Skeletal muscle satellite cell (primary cell): ENCODE data around the gene NUDT3.
"Not testable (repeated sequence)": the region's sequence is repeated elsewhere in the genome, so short reads cannot be mapped to it uniquely, and the experiment has no call there.

Experiments
- H3K27me3 ChIP-seq: 2 replicates; pipeline ENCODE4 v1.7.0; 2013; ENCODE audit warnings: low read length; ENCODE audit not compliant: control insufficient read depth, insufficient read depth
- H3K36me3 ChIP-seq: 2 replicates; pipeline ENCODE4 v1.7.0; 2013; ENCODE audit warnings: mild to moderate bottlenecking, control low read depth, low read length; ENCODE audit not compliant: insufficient read depth
- H3K4me1 ChIP-seq: 2 replicates; pipeline ENCODE4 v1.7.0; 2013; ENCODE audit warnings: low read length; ENCODE audit not compliant: control insufficient read depth, insufficient read depth
- H3K4me2 ChIP-seq: 2 replicates; pipeline ENCODE4 v1.7.0; 2013; ENCODE audit warnings: mild to moderate bottlenecking, low read length
- H3K4me3 ChIP-seq: 2 replicates; pipeline ENCODE4 v1.7.0; 2013; ENCODE audit warnings: low read length
- H3K9ac ChIP-seq: 2 replicates; pipeline ENCODE4 v1.7.0; 2013; ENCODE audit warnings: mild to moderate bottlenecking, low read depth, low read length, moderate library complexity
- H3K9me3 ChIP-seq: replicated peaks from 2 replicates; pipeline ENCODE4 v1.7.0; 2013; ENCODE audit warnings: mild to moderate bottlenecking, control low read depth, low read length

Gene NUDT3

GRCh38 chr6:34423254-34423653 lies 30.8 kb upstream of the NUDT3 start:
- Histone ChIP-seq H3K27me3 (no peaks in the 10 kb centered on the region), H3K9ac (peak overlapping the region; percentile 0), H3K36me3 (peaks cover 59% of the 10 kb centered on the region), H3K4me3 (no peak overlapping the region), H3K4me1 (peaks cover 19% of the 10 kb centered on the region), H3K9me3 (no peaks in the 10 kb centered on the region), H3K4me2 (no peak overlapping the region)

DNA sequence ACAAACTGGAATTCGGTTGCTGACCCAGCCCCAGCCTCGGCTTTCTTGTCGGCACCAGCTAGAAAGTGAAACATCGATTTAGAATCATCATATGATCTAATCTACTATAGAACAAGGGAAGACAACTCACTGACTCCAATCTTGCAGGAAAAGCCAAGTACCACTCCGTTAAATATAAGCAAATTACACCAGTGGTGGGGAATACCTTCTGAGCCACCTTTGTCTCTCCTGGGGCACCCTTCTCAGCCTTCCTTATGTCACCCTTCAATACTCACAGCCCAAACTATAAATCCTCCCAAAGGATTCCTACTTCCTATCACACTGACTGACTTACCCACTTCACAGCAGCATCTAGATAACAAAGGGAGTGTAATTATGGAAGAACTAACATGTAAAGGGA lies 25.9 kb upstream of the NUDT3 start:
- Histone ChIP-seq H3K4me3 (no peak overlapping the region), H3K27me3 (no peaks in the 10 kb centered on the region), H3K4me2 (no peak overlapping the region), H3K4me1 (peaks cover 4% of the 10 kb centered on the region), H3K36me3 (peaks cover 67% of the 10 kb centered on the region), H3K9ac (peak overlapping the region; percentile 4), H3K9me3 (no peaks in the 10 kb centered on the region)

DNA sequence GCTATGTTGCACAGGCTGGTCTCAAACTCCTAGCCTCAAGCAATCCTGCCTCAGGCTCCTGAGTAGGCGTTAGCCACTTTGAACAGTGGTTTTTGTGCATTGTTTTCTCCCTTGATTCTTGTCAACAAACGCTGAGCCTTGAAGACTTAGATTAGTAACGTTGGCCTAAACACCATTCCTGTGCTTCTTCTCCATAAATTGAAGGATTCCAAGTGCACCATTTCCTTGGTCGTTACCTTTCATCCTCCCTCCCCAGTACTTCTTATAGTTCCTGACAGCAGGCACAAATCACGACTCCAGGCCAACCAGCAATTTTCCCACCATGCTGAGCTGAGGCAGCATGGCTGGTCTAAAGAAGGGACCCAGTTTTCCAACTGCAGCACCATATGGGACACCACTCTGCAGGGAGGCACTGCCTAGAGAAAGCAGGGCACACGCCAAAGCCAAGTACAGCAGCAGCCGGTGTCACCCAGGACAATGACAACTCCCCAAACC lies 24.5 kb upstream of the NUDT3 start:
- no peak overlapping the region for H3K4me3 ChIP-seq

DNA sequence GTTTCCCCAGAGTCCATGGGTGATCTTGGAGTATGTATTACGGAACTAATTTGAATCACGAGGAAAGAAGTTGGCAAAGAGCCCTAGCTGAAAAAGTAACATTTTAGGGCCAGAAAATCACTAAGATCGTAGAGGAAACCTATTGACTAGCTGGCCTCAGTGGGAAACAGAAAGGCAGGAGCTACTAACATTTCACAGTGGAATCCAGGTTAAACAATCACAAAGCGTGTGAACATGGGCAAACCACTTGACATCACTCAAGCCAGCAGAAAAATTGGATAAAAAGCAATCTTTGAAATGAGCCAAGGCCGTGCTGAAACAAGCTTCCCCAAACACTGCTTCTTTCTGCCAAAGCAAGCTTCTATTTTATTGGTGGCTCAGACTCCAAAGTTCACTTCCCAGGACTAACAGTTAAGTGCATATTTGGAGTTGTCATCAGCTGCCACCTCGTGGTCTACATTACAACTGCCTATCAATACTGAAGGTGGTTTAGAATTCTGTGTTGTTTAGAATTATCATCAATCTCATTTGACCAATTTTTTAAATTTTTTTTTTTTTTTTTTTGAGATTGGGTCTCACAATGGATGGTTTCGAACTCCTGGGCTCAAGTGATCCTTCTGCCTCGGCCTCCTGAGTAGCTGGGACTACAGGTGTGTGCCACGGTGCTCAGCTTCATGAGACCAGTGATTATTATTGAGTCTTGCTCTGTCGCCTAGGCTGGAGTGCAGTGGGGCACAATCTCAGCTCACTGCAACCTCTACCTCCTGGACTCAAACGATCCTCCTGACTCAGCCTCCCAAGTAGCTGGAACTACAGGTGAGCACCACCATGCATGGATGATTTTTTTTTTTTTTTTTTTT lies 22.8 kb upstream of the NUDT3 start:
- Histone ChIP-seq H3K9ac (no peak overlapping the region), H3K4me1 (no peaks in the 10 kb centered on the region)

More for the DNA sequence above, 24.5 kb upstream of the NUDT3 start:
- Histone ChIP-seq H3K9me3 (no peaks in the 10 kb centered on the region), H3K27me3 (no peaks in the 10 kb centered on the region), H3K36me3 (peaks cover 52% of the 10 kb centered on the region), H3K9ac (no peak overlapping the region), H3K4me1 (no peaks in the 10 kb centered on the region), H3K4me2 (no peak overlapping the region)

DNA sequence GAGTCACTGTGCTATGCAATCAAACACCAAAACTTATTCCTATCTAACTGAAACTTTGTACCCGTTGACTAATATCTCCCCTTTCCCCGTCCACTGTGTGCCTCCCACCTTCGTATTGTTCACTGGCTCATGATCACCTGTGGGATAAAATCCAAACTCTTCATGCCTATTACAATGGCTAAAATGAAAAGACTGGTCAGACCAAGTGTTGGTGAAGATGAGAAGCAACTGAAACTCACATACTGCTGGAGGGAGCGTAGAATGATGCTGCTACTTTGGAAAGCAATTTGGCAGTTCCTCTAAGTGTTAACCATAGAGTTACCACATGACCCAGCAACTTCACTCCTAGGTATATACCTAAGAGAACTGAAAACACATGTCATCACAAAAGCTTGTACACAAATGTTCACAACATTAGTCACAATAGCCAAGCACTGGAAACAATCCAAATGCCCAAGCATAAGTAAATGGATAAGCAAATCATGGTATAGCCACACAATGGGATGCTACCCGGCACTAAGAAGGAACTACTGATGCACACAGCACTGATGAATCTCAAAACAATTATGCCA lies 20.3 kb upstream of the NUDT3 start:
- Histone ChIP-seq H3K4me2 (no peak overlapping the region), H3K4me1 (peaks cover 8% of the 10 kb centered on the region), H3K9me3 (no peaks in the 10 kb centered on the region), H3K27me3 (no peaks in the 10 kb centered on the region), H3K9ac (no peak overlapping the region), H3K36me3 (peaks cover 19% of the 10 kb centered on the region), H3K4me3 (no peak overlapping the region)

More for the DNA sequence above, 22.8 kb upstream of the NUDT3 start:
- Histone ChIP-seq H3K9me3 (no peaks in the 10 kb centered on the region), H3K4me3 (no peak overlapping the region), H3K27me3 (no peaks in the 10 kb centered on the region), H3K36me3 (peaks cover 39% of the 10 kb centered on the region), H3K4me2 (no peak overlapping the region)

DNA sequence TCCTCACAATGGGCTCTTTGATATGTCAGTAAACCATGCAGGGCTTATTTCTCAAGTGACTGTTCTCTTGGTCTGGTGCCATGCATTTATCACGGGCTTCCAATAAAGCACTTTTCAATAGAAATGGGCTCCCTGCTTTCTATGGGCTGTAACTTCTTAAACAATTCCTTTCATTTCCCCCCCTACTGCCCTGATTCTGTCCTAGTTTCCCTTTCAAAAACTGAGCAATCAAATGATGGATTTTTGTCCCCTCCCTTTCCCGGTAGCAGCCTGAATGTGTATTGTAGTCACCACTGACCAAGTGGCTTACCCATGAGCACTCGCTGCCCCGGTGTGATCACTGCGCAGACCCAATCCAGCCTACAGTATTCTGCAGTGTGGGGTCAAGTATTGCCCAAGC lies 19.5 kb upstream of the NUDT3 start:
- no peaks in the 10 kb centered on the region for H3K27me3 ChIP-seq
- no peak overlapping the region for H3K9ac ChIP-seq
- H3K4me1 ChIP-seq: peaks cover 8% of the 10 kb centered on the region
- H3K4me3 ChIP-seq: no peak overlapping the region
- H3K36me3 ChIP-seq: peaks cover 12% of the 10 kb centered on the region
- no peaks in the 10 kb centered on the region for H3K9me3 ChIP-seq
- no peak overlapping the region for H3K4me2 ChIP-seq

DNA sequence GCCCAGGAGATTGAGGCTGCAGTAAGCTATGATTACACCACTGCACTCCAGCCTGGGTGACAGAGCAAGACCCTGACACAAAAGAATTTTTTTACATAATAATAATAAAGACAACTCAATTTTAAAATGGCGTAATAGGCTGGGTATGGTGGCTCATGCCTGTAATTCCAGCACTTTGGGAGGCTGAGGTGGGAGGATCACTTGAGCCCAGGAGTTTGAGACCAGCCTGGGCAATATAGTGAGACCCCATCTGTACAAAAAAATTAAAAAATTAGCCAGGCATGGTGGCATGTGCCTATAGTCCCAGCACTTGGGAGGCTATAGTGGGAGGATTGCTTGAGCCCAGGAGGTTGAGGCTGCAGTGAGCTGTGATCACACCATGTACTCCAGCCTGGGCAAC lies 15.4 kb upstream of the NUDT3 start:
- not testable (repeated sequence) for H3K4me2 ChIP-seq, H3K27me3 ChIP-seq, H3K36me3 ChIP-seq, H3K4me1 ChIP-seq, H3K4me3 ChIP-seq, H3K9me3 ChIP-seq, H3K9ac ChIP-seq

DNA sequence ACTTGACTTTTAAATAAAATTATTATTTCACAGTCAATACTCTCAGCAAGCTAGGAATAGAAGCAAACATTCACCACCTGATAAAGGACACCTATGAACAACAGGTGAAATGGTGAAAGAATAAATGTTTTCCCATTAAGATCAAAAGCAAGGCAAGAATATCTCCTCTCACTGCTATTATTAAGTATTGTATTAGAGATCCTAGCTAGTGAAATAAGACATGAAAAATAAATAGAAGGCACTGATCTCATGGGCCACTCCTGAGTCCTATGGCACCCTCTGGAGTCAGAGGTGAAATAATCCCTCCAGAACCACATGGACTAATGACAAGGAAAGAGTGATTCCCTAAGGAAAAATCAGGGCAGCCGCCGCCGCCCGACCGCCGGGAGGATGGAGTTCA lies 4.0 kb upstream of the NUDT3 start:
- no peaks in the 10 kb centered on the region for H3K36me3 ChIP-seq
- no peak overlapping the region for H3K4me3 ChIP-seq
- H3K27me3 ChIP-seq: no peaks in the 10 kb centered on the region
- H3K9ac ChIP-seq: no peak overlapping the region
- no peaks in the 10 kb centered on the region for H3K9me3 ChIP-seq
- no peak overlapping the region for H3K4me2 ChIP-seq
- peaks cover 3% of the 10 kb centered on the region for H3K4me1 ChIP-seq

DNA sequence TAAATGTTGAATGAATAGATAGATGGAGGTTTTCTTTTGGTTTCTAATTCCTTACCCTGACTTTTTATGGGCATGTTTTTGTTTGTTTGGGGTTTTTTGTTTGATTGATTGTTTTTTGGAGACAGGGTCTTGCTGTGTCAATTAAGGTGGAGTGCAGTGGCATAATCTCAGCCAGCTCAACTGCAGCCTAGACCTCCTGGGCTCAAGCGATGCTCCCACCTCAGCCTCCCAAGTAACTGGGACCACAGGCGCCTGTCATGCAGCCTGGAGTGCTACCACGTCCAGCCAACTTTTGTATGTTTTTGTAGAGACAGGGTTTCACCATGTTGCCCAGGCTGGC lies 1.5 kb upstream of the NUDT3 start:
- Histone ChIP-seq H3K36me3 (no peaks in the 10 kb centered on the region), H3K4me3 (no peak overlapping the region), H3K27me3 (no peaks in the 10 kb centered on the region), H3K4me1 (peaks cover 9% of the 10 kb centered on the region), H3K9ac (no peak overlapping the region), H3K9me3 (no peaks in the 10 kb centered on the region), H3K4me2 (no peak overlapping the region)

- no peaks in the 10 kb centered on the region for H3K36me3 ChIP-seq
- no peaks in the 10 kb centered on the region for H3K9me3 ChIP-seq
- peak overlapping the region; percentile 24 for H3K9ac ChIP-seq
- H3K4me1 ChIP-seq: peaks cover 9% of the 10 kb centered on the region
- peak overlapping the region; percentile 92 for H3K4me3 ChIP-seq
- H3K4me2 ChIP-seq: peak overlapping the region; percentile 93
- no peaks in the 10 kb centered on the region for H3K27me3 ChIP-seq
Measured at GRCh38 chr6:34393191-34393965, 909 bp upstream of the NUDT3 start.

GRCh38 chr6:34391786-34392496 lies 528 bp downstream of the NUDT3 start:
- Histone ChIP-seq H3K9ac (peak overlapping the region; percentile 89), H3K4me1 (peaks cover 12% of the 10 kb centered on the region), H3K4me3 (peak overlapping the region; percentile 92), H3K27me3 (no peaks in the 10 kb centered on the region), H3K4me2 (peak overlapping the region; percentile 88), H3K36me3 (no peaks in the 10 kb centered on the region), H3K9me3 (no peaks in the 10 kb centered on the region)
